WERI-Rb-1 (cell line): ENCODE measurements around the gene RAI1.

Experiments used
- DNase-seq: peaks from one replicate; pipeline ENCODE4 v3.0.0-alpha.2; 2020
- H3K27ac ChIP-seq: fragments of 250-450 bp; sonication (Bioruptor Pico); 2 replicates; pipeline ENCODE4 v1.5.1; 2020; ENCODE audit warnings: mild to moderate bottlenecking, moderate library complexity
- H3K27me3 ChIP-seq: fragments of 250-450 bp; sonication (Bioruptor Pico); 2 replicates; pipeline ENCODE4 v1.5.1; 2021; ENCODE audit warnings: mild to moderate bottlenecking, low read depth, moderate library complexity; ENCODE audit not compliant: insufficient read depth, severe bottlenecking
- H3K36me3 ChIP-seq: fragments of 250-450 bp; sonication (Bioruptor Pico); 2 replicates; pipeline ENCODE4 v1.5.1; 2020; ENCODE audit warnings: mild to moderate bottlenecking, moderate library complexity
- H3K4me3 ChIP-seq: 2 replicates; pipeline ENCODE4 v1.5.1; 2011; ENCODE audit warnings: low read depth, mild to moderate bottlenecking, control low read depth, low read length
- H3K9me3 ChIP-seq: fragments of 250-450 bp; sonication (Bioruptor Pico); 2 replicates; pipeline ENCODE4 v1.5.1; 2021; ENCODE audit warnings: mild to moderate bottlenecking, moderate library complexity; ENCODE audit not compliant: severe bottlenecking
- CTCF ChIP-seq: IDR thresholded peaks from 2 replicates; pipeline ENCODE4 v1.5.1; 2011; ENCODE audit warnings: low read depth, mild to moderate bottlenecking, control low read depth, inconsistent platforms, low read length

RAI1 gene

GRCh38 chr17:17792551-17793377, 111.5 kb downstream of the RAI1 start:
- Histone ChIP-seq H3K9me3 (no peaks in the 10 kb centered on the region), H3K4me3 (no peak overlapping the region), H3K27ac (peak overlapping the region; percentile 51), H3K36me3 (peaks cover 49% of the 10 kb centered on the region), H3K27me3 (no peaks in the 10 kb centered on the region)
- peak; percentile 59 for DNase-seq
- no peak for TF ChIP-seq CTCF

- H3K4me3 ChIP-seq, result no peak overlapping the region
- H3K27ac ChIP-seq, result no peak overlapping the region; the same call in 1 of the 2 replicates
- no peak for DNase-seq
- TF ChIP-seq CTCF, result no peak
- H3K27me3 ChIP-seq, result no peaks in the 10 kb centered on the region
- H3K36me3 ChIP-seq, result peaks cover 58% of the 10 kb centered on the region
- no peaks in the 10 kb centered on the region for H3K9me3 ChIP-seq
Measured at GRCh38 chr17:17793378-17794214, 112.3 kb downstream of the RAI1 start.

DNA sequence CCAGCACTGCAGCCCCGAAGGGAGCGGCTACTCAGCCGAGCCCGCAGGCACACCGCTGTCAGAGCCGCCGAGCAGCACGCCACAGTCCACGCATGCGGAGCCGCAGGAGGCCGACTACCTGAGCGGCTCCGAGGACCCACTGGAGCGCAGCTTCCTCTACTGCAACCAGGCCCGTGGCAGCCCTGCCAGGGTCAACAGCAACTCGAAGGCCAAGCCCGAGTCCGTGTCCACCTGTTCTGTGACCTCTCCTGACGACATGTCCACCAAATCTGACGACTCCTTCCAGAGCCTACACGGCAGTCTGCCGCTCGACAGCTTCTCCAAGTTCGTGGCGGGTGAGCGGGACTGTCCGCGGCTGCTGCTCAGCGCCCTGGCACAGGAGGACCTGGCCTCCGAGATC, 113.1 kb downstream of the RAI1 start:
- Histone ChIP-seq H3K36me3 (peaks cover 66% of the 10 kb centered on the region), H3K27ac (no peak overlapping the region), H3K4me3 (no peak overlapping the region), H3K27me3 (no peaks in the 10 kb centered on the region), H3K9me3 (no peaks in the 10 kb centered on the region)
- TF ChIP-seq CTCF, result no peak
- DNase-seq, result no peak

- Histone ChIP-seq H3K9me3 (no peaks in the 10 kb centered on the region), H3K4me3 (no peak overlapping the region), H3K27me3 (no peaks in the 10 kb centered on the region), H3K27ac (no peak overlapping the region), H3K36me3 (peaks cover 73% of the 10 kb centered on the region)
- no peak for TF ChIP-seq CTCF
- no peak for DNase-seq
Measured at GRCh38 chr17:17795296-17795695, 114.0 kb downstream of the RAI1 start.

DNA sequence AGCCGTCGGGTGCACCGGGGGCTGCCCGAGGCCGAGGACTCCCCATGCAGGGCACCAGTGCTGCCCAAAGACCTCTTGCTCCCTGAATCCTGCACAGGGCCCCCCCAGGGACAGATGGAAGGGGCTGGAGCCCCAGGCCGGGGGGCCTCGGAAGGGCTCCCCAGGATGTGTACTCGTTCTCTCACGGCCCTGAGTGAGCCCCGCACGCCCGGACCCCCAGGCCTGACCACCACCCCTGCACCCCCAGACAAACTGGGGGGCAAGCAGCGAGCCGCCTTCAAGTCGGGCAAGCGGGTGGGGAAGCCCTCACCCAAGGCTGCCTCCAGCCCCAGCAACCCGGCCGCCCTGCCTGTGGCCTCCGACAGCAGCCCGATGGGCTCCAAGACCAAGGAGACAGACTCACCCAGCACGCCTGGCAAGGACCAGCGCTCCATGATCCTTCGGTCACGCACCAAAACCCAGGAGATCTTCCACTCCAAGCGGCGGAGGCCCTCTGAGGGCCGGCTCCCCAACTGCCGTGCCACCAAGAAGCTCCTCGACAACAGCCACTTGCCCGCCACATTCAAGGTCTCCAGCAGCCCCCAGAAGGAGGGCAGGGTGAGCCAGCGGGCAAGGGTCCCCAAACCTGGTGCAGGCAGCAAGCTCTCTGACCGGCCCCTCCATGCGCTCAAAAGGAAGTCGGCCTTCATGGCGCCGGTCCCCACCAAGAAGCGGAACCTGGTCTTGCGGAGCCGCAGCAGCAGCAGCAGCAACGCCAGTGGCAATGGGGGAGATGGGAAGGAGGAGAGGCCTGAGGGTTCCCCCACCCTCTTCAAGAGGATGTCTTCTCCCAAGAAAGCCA, 114.9 kb downstream of the RAI1 start:
- TF ChIP-seq CTCF, result no peak
- Histone ChIP-seq H3K27me3 (no peaks in the 10 kb centered on the region), H3K4me3 (no peak overlapping the region), H3K27ac (no peak overlapping the region), H3K36me3 (peaks cover 77% of the 10 kb centered on the region), H3K9me3 (no peaks in the 10 kb centered on the region)
- no peak for DNase-seq
